Stimulated activated CD4-positive, alpha-beta T cell treated with anti-CD3 and anti-CD28 coated beads, Interleukin-12 subunit alpha, Interleukin-12 subunit beta, amount 100 ng/mL, for 48 hours (primary cell): ENCODE measurements around the gene GRPR.
"Not testable (repeated sequence)": the region's sequence is repeated elsewhere in the genome, so short reads cannot be mapped to it uniquely, and the experiment has no call there.

Experiments used
- DNase-seq, 3 donors: peaks; one replicate each; pipeline ENCODE4 v3.0.0-alpha.2; 2020; ENCODE audit warnings: low read depth in 2 of 3, low spot score in 1 of 3

Gene GRPR

GRCh38 chrX:16137416-16138107 is 14.2 kb downstream of the GRPR start:
- DNase-seq, result no peak

- no peak for DNase-seq
Observed at GRCh38 chrX:16138108-16138427, 14.7 kb downstream of the GRPR start.

- no peak for DNase-seq
Observed at GRCh38 chrX:16140448-16140847, 17.1 kb downstream of the GRPR start.

GRCh38 chrX:16140983-16141382 is 17.6 kb downstream of the GRPR start:
- DNase-seq, result no peak

- DNase-seq, result no peak
Observed at GRCh38 chrX:16141422-16142245, 18.3 kb downstream of the GRPR start.

GRCh38 chrX:16142246-16142558 is 18.8 kb downstream of the GRPR start:
- DNase-seq, result no peak

GRCh38 chrX:16143968-16144367 is 20.6 kb downstream of the GRPR start:
- no peak for DNase-seq

- no peak for DNase-seq
Observed at GRCh38 chrX:16144420-16144819, 21.1 kb downstream of the GRPR start.

GRCh38 chrX:16145093-16145492 is 21.7 kb downstream of the GRPR start:
- DNase-seq, result not testable (repeated sequence)

GRCh38 chrX:16145656-16146055 is 22.3 kb downstream of the GRPR start:
- DNase-seq, result no peak

- no peak for DNase-seq
Observed at GRCh38 chrX:16148896-16149295, 25.5 kb downstream of the GRPR start.

GRCh38 chrX:16155581-16156096 is 32.3 kb downstream of the GRPR start:
- no peak for DNase-seq

GRCh38 chrX:16156692-16157331 is 33.4 kb downstream of the GRPR start:
- DNase-seq, result no peak

- DNase-seq, result no peak
Observed at GRCh38 chrX:16160729-16161128, 37.4 kb downstream of the GRPR start.

GRCh38 chrX:16161173-16161572 is 37.8 kb downstream of the GRPR start:
- DNase-seq, result not testable (repeated sequence)

- DNase-seq, result no peak
Observed at GRCh38 chrX:16162391-16162790, 39.0 kb downstream of the GRPR start.

- no peak for DNase-seq
Observed at GRCh38 chrX:16164748-16165147, 41.4 kb downstream of the GRPR start.

GRCh38 chrX:16167181-16167580 is 43.8 kb downstream of the GRPR start, which contains the start of gene MAGEB17:
Gene MAGEB17 (plus strand): TSS chrX:16167481. CDS start chrX:16170383, 2,902 bp downstream.
- DNase-seq, result no peak

- no peak for DNase-seq
Observed at GRCh38 chrX:16171039-16171438, 47.7 kb downstream of the GRPR start.

- no peak for DNase-seq
Observed at GRCh38 chrX:16171944-16172343, 48.6 kb downstream of the GRPR start.

GRCh38 chrX:16172391-16172790 is 49.0 kb downstream of the GRPR start:
- DNase-seq, result no peak
